Measurements from ENCODE around the gene IGF2R.
"Not testable (repeated sequence)": the region's sequence is repeated elsewhere in the genome, so short reads cannot be mapped to it uniquely, and the experiment has no call there.

Gene IGF2R

GRCh38 chr6:160102956-160103824 lies 134.3 kb downstream of the IGF2R start:
- DNase-seq: peak; percentile 11

DNA sequence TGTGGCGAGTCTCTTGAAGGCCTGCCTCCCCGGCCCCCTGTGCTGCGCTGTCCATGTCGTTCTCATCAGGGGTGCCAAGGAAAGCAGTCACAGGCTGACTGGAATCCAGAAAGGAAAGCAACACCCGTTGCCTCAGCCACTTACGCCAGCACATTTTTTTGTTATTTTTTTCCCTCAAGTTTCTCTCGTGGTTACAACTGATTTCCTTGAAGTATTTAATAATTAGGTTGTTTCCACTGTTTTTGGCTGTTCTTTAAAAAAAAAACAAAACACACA lies 134.9 kb downstream of the IGF2R start:
- DNase-seq: no peak

DNA sequence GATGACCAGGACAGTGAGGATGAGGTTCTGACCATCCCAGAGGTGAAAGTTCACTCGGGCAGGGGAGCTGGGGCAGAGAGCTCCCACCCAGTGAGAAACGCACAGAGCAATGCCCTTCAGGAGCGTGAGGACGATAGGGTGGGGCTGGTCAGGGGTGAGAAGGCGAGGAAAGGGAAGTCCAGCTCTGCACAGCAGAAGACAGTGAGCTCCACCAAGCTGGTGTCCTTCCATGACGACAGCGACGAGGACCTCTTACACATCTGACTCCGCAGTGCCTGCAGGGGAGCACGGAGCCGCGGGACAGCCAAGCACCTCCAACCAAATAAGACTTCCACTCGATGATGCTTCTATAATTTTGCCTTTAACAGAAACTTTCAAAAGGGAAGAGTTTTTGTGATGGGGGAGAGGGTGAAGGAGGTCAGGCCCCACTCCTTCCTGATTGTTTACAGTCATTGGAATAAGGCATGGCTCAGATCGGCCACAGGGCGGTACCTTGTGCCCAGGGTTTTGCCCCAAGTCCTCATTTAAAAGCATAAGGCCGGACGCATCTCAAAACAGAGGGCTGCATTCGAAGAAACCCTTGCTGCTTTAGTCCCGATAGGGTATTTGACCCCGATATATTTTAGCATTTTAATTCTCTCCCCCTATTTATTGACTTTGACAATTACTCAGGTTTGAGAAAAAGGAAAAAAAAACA lies 136.1 kb downstream of the IGF2R start:
- no peak for DNase-seq

DNA sequence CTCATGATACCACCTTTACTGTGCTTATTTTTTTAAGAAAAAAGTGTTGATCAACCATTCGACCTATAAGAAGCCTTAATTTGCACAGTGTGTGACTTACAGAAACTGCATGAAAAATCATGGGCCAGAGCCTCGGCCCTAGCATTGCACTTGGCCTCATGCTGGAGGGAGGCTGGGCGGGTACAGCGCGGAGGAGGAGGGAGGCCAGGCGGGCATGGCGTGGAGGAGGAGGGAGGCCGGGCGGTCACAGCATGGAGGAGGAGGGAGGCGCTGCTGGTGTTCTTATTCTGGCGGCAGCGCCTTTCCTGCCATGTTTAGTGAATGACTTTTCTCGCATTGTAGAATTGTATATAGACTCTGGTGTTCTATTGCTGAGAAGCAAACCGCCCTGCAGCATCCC lies 137.1 kb downstream of the IGF2R start:
- no peak for DNase-seq

DNA sequence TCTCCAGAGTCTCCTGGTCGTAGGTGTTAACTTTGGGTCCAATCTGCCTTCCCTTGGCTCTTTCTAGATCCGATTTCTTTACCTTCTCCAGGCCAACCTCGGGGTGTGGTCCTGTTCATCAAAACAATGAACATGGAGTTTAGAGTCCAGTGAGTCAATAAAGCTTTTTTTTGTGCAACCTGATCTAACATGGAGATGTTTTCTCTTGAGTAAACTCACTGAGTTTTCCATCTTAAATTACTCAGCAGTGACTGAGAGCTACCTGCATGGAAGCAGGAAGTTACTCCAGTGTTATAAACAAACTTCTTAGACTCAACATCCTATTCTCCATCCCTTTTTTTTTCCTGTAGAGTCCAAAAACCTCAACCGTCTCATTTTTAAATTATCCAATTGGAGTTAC lies 137.8 kb downstream of the IGF2R start:
- DNase-seq: no peak

DNA sequence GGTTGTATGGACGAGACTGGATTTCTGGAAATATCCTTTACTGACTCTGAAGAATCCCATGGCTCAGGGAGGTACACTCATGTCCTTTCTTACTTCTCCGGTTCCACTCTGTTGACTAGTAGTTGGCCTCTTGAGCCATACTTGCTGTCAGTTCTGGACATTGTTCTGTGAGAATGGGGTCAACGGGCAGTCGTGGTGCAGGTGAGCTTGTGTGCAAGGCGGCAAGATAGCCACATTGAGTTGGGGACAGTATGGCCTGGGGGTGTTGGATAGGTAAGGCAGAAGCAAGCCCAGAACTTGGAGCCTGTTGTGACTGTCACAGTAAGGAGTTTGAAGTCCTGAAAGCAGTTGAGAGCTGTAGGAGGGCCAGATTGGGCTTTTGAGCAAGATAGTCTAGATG lies 139.2 kb downstream of the IGF2R start:
- no peak for DNase-seq

- DNase-seq: no peak
Observed at GRCh38 chr6:160110586-160111123, 141.8 kb downstream of the IGF2R start.

- no peak for DNase-seq
Observed at GRCh38 chr6:160111806-160112205, 142.9 kb downstream of the IGF2R start.

- no peak for DNase-seq
Observed at GRCh38 chr6:160112628-160113299, 143.9 kb downstream of the IGF2R start.

GRCh38 chr6:160114536-160114935 lies 145.7 kb downstream of the IGF2R start:
- DNase-seq: not testable (repeated sequence)

GRCh38 chr6:160115421-160115820 lies 146.5 kb downstream of the IGF2R start:
- no peak for DNase-seq

GRCh38 chr6:160116411-160116810 lies 147.5 kb downstream of the IGF2R start:
- no peak for DNase-seq

GRCh38 chr6:160117137-160117536 lies 148.3 kb downstream of the IGF2R start:
- no peak for DNase-seq

DNA sequence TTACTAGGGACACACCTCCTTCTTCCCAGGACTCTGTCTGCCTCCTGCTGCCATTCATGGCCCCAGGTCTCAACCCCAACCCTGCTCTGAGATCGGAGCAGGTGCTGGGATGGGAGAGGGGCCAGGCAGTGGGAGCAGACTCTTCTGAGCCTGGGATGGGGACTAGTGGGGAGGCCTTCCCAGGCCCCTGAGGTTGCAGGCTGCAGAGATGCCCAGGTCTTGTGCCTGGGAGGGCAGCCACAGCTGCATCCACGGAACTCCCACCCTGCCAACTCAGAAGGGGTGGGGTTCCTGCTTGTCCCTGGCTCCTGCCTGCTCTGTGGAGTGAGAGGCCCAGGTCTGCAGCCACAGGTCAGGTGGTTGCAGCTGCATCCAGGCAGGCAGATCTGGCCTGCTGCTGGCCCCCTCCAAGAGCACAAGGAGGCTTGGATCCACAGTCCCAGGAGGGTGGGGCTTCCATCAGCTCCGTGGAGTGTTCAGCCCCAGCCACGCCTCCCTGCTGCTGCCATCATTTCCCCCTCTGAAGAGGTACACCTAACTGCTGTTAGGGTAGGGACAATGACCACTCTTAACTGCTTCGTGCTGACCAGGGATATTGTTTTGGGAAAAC lies 149.8 kb downstream of the IGF2R start:
- DNase-seq: no peak

DNA sequence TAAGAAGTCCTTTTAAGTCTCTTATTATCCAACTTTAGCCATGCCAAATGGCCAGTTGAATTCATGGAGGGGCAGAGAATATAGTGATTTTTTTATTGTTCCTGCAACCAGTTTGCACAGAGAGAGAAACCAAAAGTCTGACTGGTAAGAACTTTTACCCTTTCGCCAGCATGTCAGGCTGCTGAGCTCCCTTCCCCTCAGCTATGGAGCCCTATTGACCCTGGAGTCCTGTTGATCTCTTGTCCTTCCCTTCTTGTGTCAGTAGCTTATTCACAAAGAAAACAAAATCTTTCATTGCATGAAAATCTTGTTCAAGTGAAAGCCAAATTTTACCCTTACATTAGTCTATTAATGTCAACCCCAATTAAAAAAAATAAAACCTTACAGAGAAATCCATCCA lies 151.2 kb downstream of the IGF2R start:
- DNase-seq: no peak

DNA sequence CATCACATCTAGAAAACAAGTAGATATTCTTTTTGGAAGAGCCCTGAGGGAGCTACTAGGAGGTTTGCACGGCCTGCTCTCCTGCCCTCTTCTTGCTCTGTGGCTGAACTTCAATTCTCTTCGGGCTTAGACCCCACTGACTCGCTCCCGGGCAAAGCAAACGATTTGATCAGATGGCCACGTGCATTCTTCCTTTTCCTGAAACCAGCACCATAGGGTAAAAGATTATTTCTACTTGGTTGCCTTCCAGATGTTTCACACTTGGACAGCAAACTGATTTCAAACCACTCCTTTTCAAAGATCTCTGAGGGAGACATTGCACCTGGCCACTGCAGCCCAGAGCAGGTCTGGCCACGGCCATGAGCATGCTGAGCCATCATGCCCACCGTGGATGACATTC lies 152.7 kb downstream of the IGF2R start, which contains the start of gene SLC22A1:
Gene SLC22A1 (plus strand): TSS at position 258 of the 400 bp plus-strand sequence. CDS start 121 bp downstream, at position 379.
- no peak for DNase-seq

DNA sequence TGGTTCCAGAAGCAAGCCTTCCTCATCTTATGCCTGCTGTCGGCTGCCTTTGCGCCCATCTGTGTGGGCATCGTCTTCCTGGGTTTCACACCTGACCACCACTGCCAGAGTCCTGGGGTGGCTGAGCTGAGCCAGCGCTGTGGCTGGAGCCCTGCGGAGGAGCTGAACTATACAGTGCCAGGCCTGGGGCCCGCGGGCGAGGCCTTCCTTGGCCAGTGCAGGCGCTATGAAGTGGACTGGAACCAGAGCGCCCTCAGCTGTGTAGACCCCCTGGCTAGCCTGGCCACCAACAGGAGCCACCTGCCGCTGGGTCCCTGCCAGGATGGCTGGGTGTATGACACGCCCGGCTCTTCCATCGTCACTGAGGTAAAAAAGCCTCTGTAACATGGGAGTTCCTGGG lies 153.1 kb downstream of the IGF2R start:
- DNase-seq: no peak

- no peak for DNase-seq
Observed at GRCh38 chr6:160122744-160123143, 153.9 kb downstream of the IGF2R start.

DNA sequence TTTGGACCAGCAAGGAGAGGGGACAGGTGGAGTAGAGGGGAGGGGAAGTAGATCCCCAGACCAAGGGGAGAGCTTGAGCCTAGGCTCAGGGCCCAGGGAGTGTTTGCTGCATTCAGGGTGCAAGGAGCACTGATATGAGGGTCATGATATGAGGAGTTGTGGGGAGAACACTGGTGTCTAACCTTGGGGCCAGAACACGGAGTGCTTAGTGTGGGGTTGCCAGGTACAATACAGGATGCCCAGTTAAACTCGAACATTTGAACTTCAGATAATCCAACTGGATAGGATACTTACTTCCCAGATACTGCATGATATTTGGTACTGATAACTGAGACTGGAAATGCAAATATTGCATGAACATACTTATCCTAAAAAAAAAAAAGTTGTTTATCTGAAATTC lies 155.1 kb downstream of the IGF2R start:
- no peak for DNase-seq

- DNase-seq: no peak
Observed at GRCh38 chr6:160124605-160125004, 155.7 kb downstream of the IGF2R start.

- DNase-seq: not testable (repeated sequence)
Observed at GRCh38 chr6:160125105-160125504, 156.2 kb downstream of the IGF2R start.

DNA sequence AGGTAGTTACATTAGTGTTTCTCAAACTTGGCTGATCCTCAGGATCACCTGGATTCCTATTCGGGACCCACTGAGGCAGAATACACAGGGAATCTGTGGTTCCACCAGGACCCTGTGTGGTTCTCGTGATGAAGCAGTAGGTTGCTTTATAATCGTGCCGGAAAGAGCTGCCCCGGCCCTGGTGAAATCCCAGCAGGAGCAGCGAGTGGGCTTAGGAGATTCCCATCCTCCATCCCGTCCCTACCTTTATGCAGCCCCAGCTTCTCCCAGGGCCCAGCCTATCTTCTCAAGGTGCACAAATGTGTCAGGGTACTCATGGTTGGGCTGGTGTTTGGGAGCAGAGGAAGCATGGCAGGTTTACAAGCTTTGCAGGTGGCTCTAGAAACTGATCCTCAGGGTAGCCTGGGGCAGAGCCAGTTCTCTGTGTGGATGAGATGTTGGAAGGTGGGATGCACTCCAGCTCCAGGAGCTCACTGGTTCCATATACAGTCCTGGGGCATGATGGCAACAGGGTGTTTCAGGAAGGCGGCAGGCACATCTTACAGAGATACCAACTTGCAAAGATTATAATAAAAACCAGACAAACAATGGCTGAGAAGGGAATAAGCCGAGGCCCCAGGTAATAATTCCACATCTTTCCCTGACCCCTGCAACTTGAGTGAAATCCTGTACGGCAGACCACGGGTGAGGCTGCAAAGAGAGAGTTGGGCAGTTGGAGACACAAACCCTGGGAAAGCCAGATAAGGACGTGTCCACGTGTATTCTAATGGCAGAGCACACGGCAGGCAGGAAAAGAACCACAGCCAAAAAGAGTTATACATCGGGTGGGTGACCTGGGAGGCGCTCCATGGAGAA lies 158.6 kb downstream of the IGF2R start:
- DNase-seq: no peak
